AG09309 (cell line): ENCODE measurements around the gene TTC13.

ENCODE experiments used
- DNase-seq: peaks from one replicate; pipeline ENCODE4 v3.0.0-alpha.2; 2010; ENCODE audit warnings: low read depth
- H3K4me3 ChIP-seq: 2 replicates; pipeline ENCODE4 v1.5.1; 2011; ENCODE audit warnings: mild to moderate bottlenecking, low read depth, low read length, moderate library complexity; ENCODE audit not compliant: control insufficient read depth
- CTCF ChIP-seq: IDR thresholded peaks from 2 replicates; pipeline ENCODE4 v1.5.1; 2011; ENCODE audit warnings: mild to moderate bottlenecking, low read depth, low read length, inconsistent platforms; ENCODE audit not compliant: insufficient read depth, control insufficient read depth; ENCODE audit errors: missing control alignments

The TTC13 gene

GRCh38 chr1:231021540-231022031 lies 42.9 kb upstream of the TTC13 start:
- no peak overlapping the region for H3K4me3 ChIP-seq
- no peak for DNase-seq
- no peak for TF ChIP-seq CTCF

GRCh38 chr1:231020816-231021215 lies 42.2 kb upstream of the TTC13 start:
- no peak for TF ChIP-seq CTCF
- H3K4me3 ChIP-seq = no peak overlapping the region
- DNase-seq = no peak

GRCh38 chr1:231020139-231020601 lies 41.5 kb upstream of the TTC13 start:
- DNase-seq = no peak
- no peak for TF ChIP-seq CTCF
- no peak overlapping the region for H3K4me3 ChIP-seq

- TF ChIP-seq CTCF = no peak
- no peak overlapping the region for H3K4me3 ChIP-seq
These were observed 41.0 kb upstream of the TTC13 start for GRCh38 chr1:231019711-231020110.

GRCh38 chr1:231016966-231017365 lies 38.3 kb upstream of the TTC13 start:
- H3K4me3 ChIP-seq = no peak overlapping the region
- no peak for TF ChIP-seq CTCF
- no peak for DNase-seq

More at GRCh38 chr1:231019711-231020110, 41.0 kb upstream of the TTC13 start:
- no peak for DNase-seq

GRCh38 chr1:231016234-231016633 lies 37.6 kb upstream of the TTC13 start:
- H3K4me3 ChIP-seq = no peak overlapping the region
- TF ChIP-seq CTCF = no peak
- no peak for DNase-seq
